Endothelial cell of umbilical vein (primary cell): Measurements from ENCODE around the gene ALG6. TPM values are rescaled to one million over a fixed set of nuclear protein-coding genes. Genes with fewer than 3 reads are reported as not detected.

ENCODE experiments used
- BruUV-seq: library from RNA; stranded (reverse); fragments of 400-500 nt; replicated peaks from 2 replicates; lab custom pipeline; 2021; lab: Mats Ljungman, UMichigan
- CTCF ChIA-PET: fragments of 300-600, 350-600 bp; sonication (Branson Sonifier 250); formaldehyde crosslinking; loops from one replicate; lab custom pipeline; 2021; ENCODE audit warnings: antibody characterized with exemption, inconsistent platforms; lab: Charles Lee
- POLR2A ChIA-PET: fragments of 300-600, 350-600 bp; sonication (Branson Sonifier 250); formaldehyde crosslinking; loops from one replicate; lab custom pipeline; 2021; ENCODE audit warnings: antibody characterized with exemption, inconsistent platforms; lab: Charles Lee
- DNase-seq: peaks from one replicate; pipeline ENCODE4 v3.0.0-alpha.2; 2011; ENCODE audit warnings: low read depth, low spot score
- FAIRE-seq: peaks from 2 replicates; lab custom pipeline; 2011; peaks lifted over from hg19 to GRCh38; lab: Jason Lieb, UNC
- H2AFZ ChIP-seq: 2 replicates; pipeline ENCODE4 v1.6.0; 2012; ENCODE audit warnings: low read depth, low read length, control low read depth, inconsistent platforms
- H3K27ac ChIP-seq: 2 replicates; pipeline ENCODE4 v1.5.1; 2011; ENCODE audit warnings: low read depth, mild to moderate bottlenecking, control low read depth, low read length, moderate library complexity; ENCODE audit not compliant: insufficient read depth
- H3K27me3 ChIP-seq, 2 experiments: 2 replicates each; pipeline versions ENCODE4 v1.6.0 to v1.6.1; 2011; ENCODE audit warnings: low read length in 2 of 2, mixed read lengths in 1 of 2; ENCODE audit not compliant: control insufficient read depth in 2 of 2, insufficient read depth in 2 of 2
- H3K36me3 ChIP-seq, 2 experiments: 2 replicates in 1 of 2; 3 replicates in 1 of 2; pipeline ENCODE4 v1.5.1; 2011; ENCODE audit warnings: low read length in 2 of 2, mild to moderate bottlenecking in 1 of 2, moderate library complexity in 1 of 2; ENCODE audit not compliant: control insufficient read depth in 2 of 2, insufficient read depth in 2 of 2; ENCODE audit errors: extremely low read depth in 1 of 2
- H3K4me1 ChIP-seq: 3 replicates; pipeline ENCODE4 v1.5.1; 2011; ENCODE audit warnings: mild to moderate bottlenecking, low read length; ENCODE audit not compliant: control insufficient read depth, insufficient read depth; ENCODE audit errors: extremely low read depth
- H3K4me2 ChIP-seq: 2 replicates; pipeline ENCODE4 v1.6.1; 2011; ENCODE audit warnings: low read length, control low read depth, mixed read lengths; ENCODE audit not compliant: insufficient read depth
- H3K4me3 ChIP-seq, 3 experiments: fragments of 200-600 bp in 1 of 3; sonication (generic), shearing (Covaris generic) in 1 of 3; replicated peaks in 1 of 3; 2 replicates each; pipeline ENCODE4 v1.5.1; 2011 to 2016; ENCODE audit warnings: control low read depth in 3 of 3, low read length in 3 of 3, mild to moderate bottlenecking in 2 of 3, inconsistent platforms in 1 of 3, low read depth in 1 of 3, moderate library complexity in 1 of 3; ENCODE audit not compliant: insufficient read depth in 1 of 3
- H3K79me2 ChIP-seq: 2 replicates; pipeline ENCODE4 v1.6.0; 2012; ENCODE audit warnings: low read length, inconsistent platforms; ENCODE audit not compliant: control insufficient read depth, insufficient read depth
- H3K9ac ChIP-seq: replicated peaks from 2 replicates; pipeline ENCODE3; 2011; ENCODE audit warnings: low read length, control low read depth; ENCODE audit not compliant: insufficient read depth; ENCODE audit errors: extremely low read depth
- H3K9me1 ChIP-seq: replicated peaks from 3 replicates; pipeline ENCODE4 v1.6.0; 2011; ENCODE audit warnings: mild to moderate bottlenecking, low read length; ENCODE audit not compliant: control insufficient read depth, insufficient read depth; ENCODE audit errors: extremely low read depth
- H3K9me3 ChIP-seq: replicated peaks from 2 replicates; pipeline ENCODE4 v1.5.1; 2012; ENCODE audit warnings: low read length, inconsistent platforms; ENCODE audit not compliant: control insufficient read depth, insufficient read depth
- H4K20me1 ChIP-seq: replicated peaks from 2 replicates; pipeline ENCODE3; 2011; ENCODE audit warnings: mild to moderate bottlenecking, low read length; ENCODE audit not compliant: control insufficient read depth, insufficient read depth; ENCODE audit errors: extremely low read depth
- EZH2 ChIP-seq: IDR thresholded peaks from 2 replicates; pipeline ENCODE4 v1.6.1; 2012; ENCODE audit warnings: borderline replicate concordance, low read depth, mild to moderate bottlenecking, moderate library complexity, low read length, inconsistent platforms; ENCODE audit not compliant: severe bottlenecking
- FOS ChIP-seq: IDR thresholded peaks from 2 replicates; pipeline ENCODE4 v1.6.1; 2011; ENCODE audit warnings: mild to moderate bottlenecking, low read length, moderate library complexity, borderline replicate concordance; ENCODE audit not compliant: insufficient read depth
- GATA2 ChIP-seq: IDR thresholded peaks from 2 replicates; pipeline ENCODE4 v1.7.0; 2011; ENCODE audit warnings: low read depth, mild to moderate bottlenecking, moderate library complexity, mixed read lengths, low read length; ENCODE audit not compliant: insufficient read length, insufficient read depth
- JUN ChIP-seq: IDR thresholded peaks from 2 replicates; pipeline ENCODE4 v1.6.1; 2011; ENCODE audit warnings: borderline replicate concordance, low read depth; ENCODE audit not compliant: insufficient read length, insufficient read depth
- MYC ChIP-seq: IDR thresholded peaks from one replicate; pipeline ENCODE4 v1.6.1; 2011; ENCODE audit warnings: mild to moderate bottlenecking, low read depth, low read length
- POLR2A ChIP-seq: IDR thresholded peaks from 2 replicates; pipeline ENCODE4 v1.6.1; 2012; ENCODE audit warnings: low read depth, mild to moderate bottlenecking, control low read depth, low read length
- POLR2AphosphoS5 ChIP-seq: IDR thresholded peaks from 2 replicates; pipeline ENCODE4 v1.6.1; 2012; ENCODE audit warnings: low read depth, mild to moderate bottlenecking, control low read depth, low read length, moderate library complexity; ENCODE audit not compliant: insufficient read depth
- dilution Hi-C: fragments of 300-500 bp; cut with MboI; formaldehyde crosslinking; loops from one replicate; pipeline ENCODE4 v1.15.0; 2019; ENCODE audit warnings: low sequenced_read_pairs; ENCODE audit not compliant: extremely low pct_ligation_motif_present
- intact Hi-C: fragments of 100-400 bp; cut with micrococcal nuclease; formaldehyde crosslinking; loops from one replicate; pipeline ENCODE4 v1.10.0; 2022
- polyA plus RNA-seq, 4 experiments: library from polyadenylated mRNA; depleted of rRNA in 3 of 4; stranded (reverse) in 3 of 4; unstranded in 1 of 4; fragments of >200 nt; gene quantifications; 2 replicates each; pipeline versions ENCODE4 v1.2.1 to v1.2.3, GENCODE V29; 2011 to 2012; ENCODE audit warnings: missing spikeins in 1 of 4
- total RNA-seq: library from RNA; stranded (reverse); gene quantifications from 2 replicates; pipeline ENCODE4 v1.2.3, GENCODE V29; 2021
- TF ChIP-seq, protein P1 (sequence below), 2 donors: IDR thresholded peaks; 1 replicate in 1 of 2; 2 replicates in 1 of 2; pipeline ENCODE4 v1.5.1; 2011; ENCODE audit warnings: low read length in 2 of 2, mild to moderate bottlenecking in 2 of 2, moderate library complexity in 2 of 2, control low read depth in 1 of 2, inconsistent platforms in 1 of 2, low read depth in 1 of 2; ENCODE audit not compliant: insufficient read depth in 1 of 2; ENCODE audit errors: extremely low read depth in 1 of 2
- TF ChIP-seq, protein P2 (sequence below): IDR thresholded peaks from 2 replicates; pipeline ENCODE4 v1.6.1; 2011; ENCODE audit not compliant: insufficient read depth, insufficient read length

Gene ALG6
- total and polyA plus RNA-seq, 2 donors (not counting 3 experiments of a cell fraction or from before 2014, with no cell fraction given): 14.4 to 17.3 TPM

DNA sequence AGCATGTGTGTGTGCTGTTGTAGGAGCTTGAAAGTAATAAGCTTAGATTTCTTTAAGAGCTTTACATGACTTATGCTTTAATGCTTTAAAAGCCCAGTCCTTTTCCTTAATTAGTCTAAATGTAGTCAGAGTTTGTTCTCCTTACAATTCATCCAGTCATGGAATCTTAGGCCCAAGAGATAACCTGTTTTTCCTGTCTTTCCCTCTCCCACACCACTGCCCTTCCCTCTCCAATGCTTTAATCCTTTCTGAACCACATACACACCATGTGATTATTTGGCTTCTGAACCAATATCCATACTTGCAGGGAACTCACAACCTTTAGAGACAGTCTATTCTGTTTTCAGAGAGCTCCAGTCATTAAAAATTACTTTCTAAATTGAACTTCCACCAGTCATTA lies 37.6 kb downstream of the ALG6 start:
- no peak overlapping the region for H3K4me3 ChIP-seq
- BruUV-seq: no TSS peak
- H3K4me1 ChIP-seq: no peaks in the 10 kb centered on the region
- H3K9me3 ChIP-seq: no peaks in the 10 kb centered on the region
- FAIRE-seq (no peak), DNase-seq (no peak)
- TF ChIP-seq FOS (no peak), JUN (no peak), POLR2A (no peak), POLR2AphosphoS5 (no peak), GATA2 (no peak), EZH2 (no peak), MYC (no peak)
- TF ChIP-seq, protein P1, sequence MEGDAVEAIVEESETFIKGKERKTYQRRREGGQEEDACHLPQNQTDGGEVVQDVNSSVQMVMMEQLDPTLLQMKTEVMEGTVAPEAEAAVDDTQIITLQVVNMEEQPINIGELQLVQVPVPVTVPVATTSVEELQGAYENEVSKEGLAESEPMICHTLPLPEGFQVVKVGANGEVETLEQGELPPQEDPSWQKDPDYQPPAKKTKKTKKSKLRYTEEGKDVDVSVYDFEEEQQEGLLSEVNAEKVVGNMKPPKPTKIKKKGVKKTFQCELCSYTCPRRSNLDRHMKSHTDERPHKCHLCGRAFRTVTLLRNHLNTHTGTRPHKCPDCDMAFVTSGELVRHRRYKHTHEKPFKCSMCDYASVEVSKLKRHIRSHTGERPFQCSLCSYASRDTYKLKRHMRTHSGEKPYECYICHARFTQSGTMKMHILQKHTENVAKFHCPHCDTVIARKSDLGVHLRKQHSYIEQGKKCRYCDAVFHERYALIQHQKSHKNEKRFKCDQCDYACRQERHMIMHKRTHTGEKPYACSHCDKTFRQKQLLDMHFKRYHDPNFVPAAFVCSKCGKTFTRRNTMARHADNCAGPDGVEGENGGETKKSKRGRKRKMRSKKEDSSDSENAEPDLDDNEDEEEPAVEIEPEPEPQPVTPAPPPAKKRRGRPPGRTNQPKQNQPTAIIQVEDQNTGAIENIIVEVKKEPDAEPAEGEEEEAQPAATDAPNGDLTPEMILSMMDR (IDR thresholded peaks at IDR 0.05; ENCODE audit: extremely low read depth in 1 of 2, insufficient read depth in 1 of 2, low read depth in 1 of 2, low read length in 2 of 2): no peak
- TF ChIP-seq, protein P2, sequence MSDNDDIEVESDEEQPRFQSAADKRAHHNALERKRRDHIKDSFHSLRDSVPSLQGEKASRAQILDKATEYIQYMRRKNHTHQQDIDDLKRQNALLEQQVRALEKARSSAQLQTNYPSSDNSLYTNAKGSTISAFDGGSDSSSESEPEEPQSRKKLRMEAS: no peak
- no peak overlapping the region for H3K27ac ChIP-seq
- no peaks in the 10 kb centered on the region for H3K27me3 ChIP-seq
- dilution Hi-C loops (no loop called here), intact Hi-C loops (no loop called here)
- ChIA-PET POLR2A (no interaction called here), CTCF (interaction anchor here (1.1 to 2.2 kb wide), 4 partner anchors 11 to 133 kb away, joined by 3 to 9 read pairs (median 3); no protein-coding TSS in a partner anchor)
- no peak overlapping the region for H2AFZ ChIP-seq
- no peak overlapping the region for H3K4me2 ChIP-seq
- no peaks in the 10 kb centered on the region for H4K20me1 ChIP-seq
- H3K79me2 ChIP-seq: no peaks in the 10 kb centered on the region
- no peaks in the 10 kb centered on the region for H3K9me1 ChIP-seq
- no peaks in the 10 kb centered on the region for H3K36me3 ChIP-seq
- no peak overlapping the region for H3K9ac ChIP-seq
